Neuronal stem cell (in vitro differentiated cells): ENCODE results near the gene TBATA.

Source experiments
- DNase-seq: peaks from one replicate; pipeline ENCODE4 v3.0.0-alpha.2; 2013; ENCODE audit warnings: low spot score
- H2AFZ ChIP-seq: one replicate; pipeline ENCODE4 v1.6.1; 2013; ENCODE audit warnings: mild to moderate bottlenecking, low read length, inconsistent platforms
- H2AK5ac ChIP-seq: 2 replicates; pipeline ENCODE4 v1.6.1; 2013; ENCODE audit warnings: low read depth, mild to moderate bottlenecking, inconsistent platforms, low read length, moderate library complexity, mixed read lengths
- H2BK120ac ChIP-seq: 2 replicates; pipeline ENCODE4 v1.6.1; 2013; ENCODE audit warnings: low read depth, mild to moderate bottlenecking, inconsistent platforms, low read length, moderate library complexity, mixed read lengths
- H2BK12ac ChIP-seq: one replicate; pipeline ENCODE4 v1.6.1; 2013; ENCODE audit warnings: low read length, inconsistent platforms
- H2BK15ac ChIP-seq: 2 replicates; pipeline ENCODE4 v1.6.1; 2013; ENCODE audit warnings: mild to moderate bottlenecking, low read length, inconsistent platforms, mixed read lengths
- H2BK5ac ChIP-seq: one replicate; pipeline ENCODE4 v1.6.1; 2013; ENCODE audit warnings: inconsistent platforms, mild to moderate bottlenecking, low read length, moderate library complexity
- H3K14ac ChIP-seq: one replicate; pipeline ENCODE4 v1.6.1; 2013; ENCODE audit warnings: low read length, inconsistent platforms
- H3K18ac ChIP-seq: 2 replicates; pipeline ENCODE4 v1.6.1; 2013; ENCODE audit warnings: low read length, inconsistent platforms
- H3K23ac ChIP-seq: 2 replicates; pipeline ENCODE4 v1.6.1; 2013; ENCODE audit warnings: low read depth, mild to moderate bottlenecking, mixed read lengths, low read length, inconsistent platforms; ENCODE audit not compliant: poor library complexity
- H3K27ac ChIP-seq: replicated peaks from 3 replicates; pipeline ENCODE4 v1.5.1; 2013; ENCODE audit warnings: low read length, inconsistent platforms
- H3K27me3 ChIP-seq, 3 experiments: 2 replicates each; pipeline ENCODE4 v1.6.1; 2013; ENCODE audit warnings: low read length in 3 of 3, mild to moderate bottlenecking in 2 of 3, inconsistent platforms in 1 of 3, low read depth in 1 of 3, mixed read lengths in 1 of 3, moderate library complexity in 1 of 3; ENCODE audit not compliant: control insufficient read depth in 3 of 3, insufficient read depth in 3 of 3
- H3K36me3 ChIP-seq, 2 donors: replicated peaks in 1 of 2; 2 replicates each; pipeline ENCODE4 v1.6.1; 2013; ENCODE audit warnings: low read length in 2 of 2; ENCODE audit not compliant: control insufficient read depth in 2 of 2, insufficient read depth in 2 of 2
- H3K4ac ChIP-seq: 2 replicates; pipeline ENCODE4 v1.6.1; 2013; ENCODE audit warnings: inconsistent platforms, mild to moderate bottlenecking, low read length, moderate library complexity
- H3K4me1 ChIP-seq, 2 donors: 1 replicate in 1 of 2; 2 replicates in 1 of 2; pipeline ENCODE4 v1.6.1; 2013; ENCODE audit warnings: low read length in 2 of 2, low read depth in 1 of 2; ENCODE audit not compliant: control insufficient read depth in 2 of 2, insufficient read depth in 1 of 2
- H3K4me2 ChIP-seq: one replicate; pipeline ENCODE4 v1.6.1; 2013; ENCODE audit warnings: mild to moderate bottlenecking, low read length, inconsistent platforms; ENCODE audit not compliant: insufficient read depth, poor library complexity, severe bottlenecking
- H3K4me3 ChIP-seq, 2 donors: 2 replicates each; pipeline ENCODE4 v1.5.1; 2013; ENCODE audit warnings: low read length in 2 of 2, mild to moderate bottlenecking in 2 of 2, inconsistent platforms in 1 of 2, moderate library complexity in 1 of 2
- H3K79me1 ChIP-seq: one replicate; pipeline ENCODE4 v1.6.1; 2013; ENCODE audit warnings: low read depth, mild to moderate bottlenecking, inconsistent platforms, low read length, moderate library complexity
- H3K9ac ChIP-seq: one replicate; pipeline ENCODE4 v1.6.1; 2013; ENCODE audit warnings: mild to moderate bottlenecking, low read depth, low read length, inconsistent platforms; ENCODE audit not compliant: poor library complexity
- H3K9me3 ChIP-seq, 2 donors: replicated peaks in 1 of 2; 2 replicates each; pipeline versions ENCODE3 to v1.6.1; 2013; ENCODE audit warnings: low read length in 2 of 2, mild to moderate bottlenecking in 2 of 2, inconsistent platforms in 1 of 2, low read depth in 1 of 2, mixed read lengths in 1 of 2, moderate library complexity in 1 of 2; ENCODE audit not compliant: control insufficient read depth in 2 of 2, insufficient read depth in 1 of 2
- H4K8ac ChIP-seq: one replicate; pipeline ENCODE4 v1.6.1; 2013; ENCODE audit warnings: low read depth, mild to moderate bottlenecking, inconsistent platforms, low read length, moderate library complexity
- H4K91ac ChIP-seq: one replicate; pipeline ENCODE4 v1.6.1; 2013; ENCODE audit warnings: low read length, low read depth, mild to moderate bottlenecking, inconsistent platforms; ENCODE audit not compliant: poor library complexity
- WGBS, 2 donors: extraction: QIAGEN DNeasy Blood & Tissue Kit; methylation state at CpG; one replicate each; pipeline ENCODE4 v1.1.7; 2013; ENCODE audit warnings: missing lambda C conversion rate in 2 of 2, mixed read lengths in 1 of 2; ENCODE audit not compliant: insufficient read length in 2 of 2, insufficient replicate concordance in 1 of 2; ENCODE audit errors: extremely low coverage in 2 of 2; 5-methylcytosine and 5-hydroxymethylcytosine counted together

TBATA gene

GRCh38 chr10:70807556-70807955, 22.4 kb upstream of the TBATA start:
- H3K27ac ChIP-seq, result no peak overlapping the region
- H3K4me1 ChIP-seq, result peaks cover 0 to 7% of the 10 kb centered on the region in 2 donors
- no peak overlapping the region for H2BK120ac ChIP-seq
- no peak overlapping the region for H4K8ac ChIP-seq
- no peak overlapping the region for H2AK5ac ChIP-seq
- H3K9ac ChIP-seq, result no peak overlapping the region
- H3K18ac ChIP-seq, result no peak overlapping the region
- no peak overlapping the region for H2BK15ac ChIP-seq
- H3K27me3 ChIP-seq, result peaks cover 0 to 12% (median 0%) of the 10 kb centered on the region in 3 experiments
- H2BK5ac ChIP-seq, result no peak overlapping the region
- H3K4ac ChIP-seq, result no peak overlapping the region
- H3K9me3 ChIP-seq, result no peaks in the 10 kb centered on the region
- no peaks in the 10 kb centered on the region for H3K36me3 ChIP-seq
- H2BK12ac ChIP-seq, result no peak overlapping the region
- no CpG with 5 or more reads among the region's 3 CpGs for WGBS, 2 donors
- no peak overlapping the region for H3K4me3 ChIP-seq
- no peak overlapping the region for H4K91ac ChIP-seq
- no peak overlapping the region for H3K4me2 ChIP-seq
- H2AFZ ChIP-seq, result no peak overlapping the region
- DNase-seq, result no peak
- H3K23ac ChIP-seq, result no peak overlapping the region
- H3K14ac ChIP-seq, result no peak overlapping the region
- H3K79me1 ChIP-seq, result no peaks in the 10 kb centered on the region

DNA sequence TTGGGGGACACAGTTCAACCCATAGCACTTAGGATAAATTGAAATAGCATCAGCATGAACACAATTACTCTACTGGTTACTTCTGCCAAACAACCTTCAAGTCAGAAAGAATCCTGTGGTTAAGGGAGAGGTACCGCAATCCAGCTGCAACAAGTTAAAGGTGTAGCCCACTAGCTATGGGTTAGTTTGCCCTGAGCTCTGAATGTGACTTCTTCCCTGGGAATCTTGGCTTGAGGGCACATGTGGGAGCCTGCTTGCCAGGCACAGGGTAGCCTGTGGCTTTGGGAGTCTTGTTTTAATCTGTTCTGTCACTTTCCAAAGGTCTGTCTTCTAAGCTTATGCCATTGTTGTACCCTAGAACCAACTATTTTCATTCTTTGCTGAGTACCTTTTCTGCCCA, 21.7 kb upstream of the TBATA start:
- no peak overlapping the region for H4K8ac ChIP-seq
- no peak overlapping the region for H3K18ac ChIP-seq
- no peak overlapping the region for H3K4me3 ChIP-seq
- H3K27ac ChIP-seq, result no peak overlapping the region
- no peak overlapping the region for H3K14ac ChIP-seq
- DNase-seq, result no peak
- no peaks in the 10 kb centered on the region for H3K9me3 ChIP-seq
- H4K91ac ChIP-seq, result no peak overlapping the region
- no peaks in the 10 kb centered on the region for H3K36me3 ChIP-seq
- H3K9ac ChIP-seq, result no peak overlapping the region
- no peak overlapping the region for H2AK5ac ChIP-seq
- no peak overlapping the region for H2AFZ ChIP-seq
- no peak overlapping the region for H2BK15ac ChIP-seq
- no peak overlapping the region for H2BK120ac ChIP-seq
- peaks cover 0 to 7% of the 10 kb centered on the region in 2 donors for H3K4me1 ChIP-seq
- H3K4me2 ChIP-seq, result no peak overlapping the region
- H2BK12ac ChIP-seq, result no peak overlapping the region
- peaks cover 0 to 12% (median 0%) of the 10 kb centered on the region in 3 experiments for H3K27me3 ChIP-seq
- no peak overlapping the region for H2BK5ac ChIP-seq
- no peak overlapping the region for H3K23ac ChIP-seq
- WGBS, 2 donors, result no CpG with 5 or more reads among the region's 1 CpG
- no peaks in the 10 kb centered on the region for H3K79me1 ChIP-seq
- no peak overlapping the region for H3K4ac ChIP-seq

DNA sequence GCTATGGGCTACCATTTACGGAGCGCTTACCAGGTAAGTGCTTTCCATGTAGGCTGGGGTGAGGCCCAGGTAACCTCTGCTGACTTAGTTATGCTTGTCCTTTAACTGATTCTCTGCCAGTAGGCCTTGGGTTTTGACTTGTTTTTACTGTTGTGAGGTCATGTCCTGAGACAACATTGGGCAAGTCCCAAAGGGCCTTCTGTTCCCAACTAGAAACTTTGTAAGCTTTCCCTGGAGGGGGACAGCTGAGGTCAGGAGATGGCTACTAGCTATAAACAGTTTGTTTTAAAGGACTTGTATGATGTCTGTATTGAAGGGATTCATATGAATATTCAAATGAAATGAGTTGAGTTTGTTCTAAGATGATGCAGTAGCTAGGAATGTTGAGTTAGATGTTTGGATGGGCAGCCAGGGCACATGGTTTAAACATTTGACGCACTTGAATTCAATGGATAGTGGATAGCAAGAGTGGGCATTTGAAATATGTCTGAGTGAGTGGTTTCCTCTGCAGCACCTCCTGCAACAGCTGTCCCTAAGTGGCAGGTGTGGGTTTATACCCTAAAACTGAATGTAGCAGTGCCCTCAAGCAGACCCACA, 20.5 kb upstream of the TBATA start:
- H3K79me1 ChIP-seq, result no peaks in the 10 kb centered on the region
- no peak overlapping the region for H3K4me2 ChIP-seq
- H3K27me3 ChIP-seq, result peaks cover 0 to 12% (median 0%) of the 10 kb centered on the region in 3 experiments
- H2AK5ac ChIP-seq, result no peak overlapping the region
- H3K9me3 ChIP-seq, result no peaks in the 10 kb centered on the region
- WGBS, 2 donors, result no CpG with 5 or more reads among the region's 3 CpGs
- no peak overlapping the region for H2BK120ac ChIP-seq
- peaks cover 0 to 7% of the 10 kb centered on the region in 2 donors for H3K4me1 ChIP-seq
- no peak overlapping the region for H3K27ac ChIP-seq
- no peak overlapping the region for H4K91ac ChIP-seq
- no peak overlapping the region for H4K8ac ChIP-seq
- H3K18ac ChIP-seq, result no peak overlapping the region
- no peak overlapping the region for H3K4me3 ChIP-seq
- DNase-seq, result no peak
- H3K9ac ChIP-seq, result no peak overlapping the region
- no peak overlapping the region for H2AFZ ChIP-seq
- H3K14ac ChIP-seq, result no peak overlapping the region
- H2BK15ac ChIP-seq, result no peak overlapping the region
- no peak overlapping the region for H3K23ac ChIP-seq
- no peaks in the 10 kb centered on the region for H3K36me3 ChIP-seq
- no peak overlapping the region for H3K4ac ChIP-seq
- no peak overlapping the region for H2BK5ac ChIP-seq
- H2BK12ac ChIP-seq, result no peak overlapping the region

- no peak overlapping the region for H3K9ac ChIP-seq
- H3K9me3 ChIP-seq, result no peaks in the 10 kb centered on the region
- no peak overlapping the region for H3K27ac ChIP-seq
- no peak overlapping the region for H3K14ac ChIP-seq
- WGBS, 2 donors, result no CpG with 5 or more reads among the region's 2 CpGs
- no peak overlapping the region for H2BK5ac ChIP-seq
- no peak overlapping the region for H3K4me2 ChIP-seq
- H2AFZ ChIP-seq, result no peak overlapping the region
- H3K4me3 ChIP-seq, result no peak overlapping the region
- H3K4me1 ChIP-seq, result peaks cover 0 to 3% of the 10 kb centered on the region in 2 donors
- no peak overlapping the region for H4K8ac ChIP-seq
- no peaks in the 10 kb centered on the region for H3K36me3 ChIP-seq
- H3K27me3 ChIP-seq, result peaks cover 0 to 12% (median 2%) of the 10 kb centered on the region in 3 experiments
- H2BK120ac ChIP-seq, result no peak overlapping the region
- no peak overlapping the region for H3K23ac ChIP-seq
- no peak overlapping the region for H3K4ac ChIP-seq
- no peak overlapping the region for H2BK12ac ChIP-seq
- H2AK5ac ChIP-seq, result no peak overlapping the region
- no peak for DNase-seq
- H3K79me1 ChIP-seq, result no peaks in the 10 kb centered on the region
- H4K91ac ChIP-seq, result no peak overlapping the region
- no peak overlapping the region for H2BK15ac ChIP-seq
- H3K18ac ChIP-seq, result no peak overlapping the region
Measured at GRCh38 chr10:70804421-70804808, 19.2 kb upstream of the TBATA start.
